Measurements from ENCODE around the gene CCSER1.

DNA sequence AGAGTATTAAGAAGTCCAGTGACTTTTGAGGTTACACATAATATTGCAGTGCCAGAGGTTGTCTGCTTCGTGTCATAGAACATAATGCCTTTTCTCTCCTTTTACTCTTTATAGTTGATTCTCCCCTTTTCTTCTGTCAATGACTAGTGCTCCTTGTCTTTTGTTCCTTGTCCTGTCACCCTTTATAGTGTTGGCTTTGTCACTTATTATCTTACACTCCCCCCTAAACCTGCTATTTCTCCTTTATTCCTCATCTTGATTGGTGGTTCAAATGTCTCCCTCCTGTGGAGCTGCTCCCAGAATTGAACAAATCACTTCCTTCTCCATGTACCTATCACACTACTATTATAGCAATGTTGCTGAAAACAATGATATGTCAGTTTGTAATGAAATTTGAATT, 1320.0 kb downstream of the CCSER1 start:
- TF ChIP-seq, protein P1, sequence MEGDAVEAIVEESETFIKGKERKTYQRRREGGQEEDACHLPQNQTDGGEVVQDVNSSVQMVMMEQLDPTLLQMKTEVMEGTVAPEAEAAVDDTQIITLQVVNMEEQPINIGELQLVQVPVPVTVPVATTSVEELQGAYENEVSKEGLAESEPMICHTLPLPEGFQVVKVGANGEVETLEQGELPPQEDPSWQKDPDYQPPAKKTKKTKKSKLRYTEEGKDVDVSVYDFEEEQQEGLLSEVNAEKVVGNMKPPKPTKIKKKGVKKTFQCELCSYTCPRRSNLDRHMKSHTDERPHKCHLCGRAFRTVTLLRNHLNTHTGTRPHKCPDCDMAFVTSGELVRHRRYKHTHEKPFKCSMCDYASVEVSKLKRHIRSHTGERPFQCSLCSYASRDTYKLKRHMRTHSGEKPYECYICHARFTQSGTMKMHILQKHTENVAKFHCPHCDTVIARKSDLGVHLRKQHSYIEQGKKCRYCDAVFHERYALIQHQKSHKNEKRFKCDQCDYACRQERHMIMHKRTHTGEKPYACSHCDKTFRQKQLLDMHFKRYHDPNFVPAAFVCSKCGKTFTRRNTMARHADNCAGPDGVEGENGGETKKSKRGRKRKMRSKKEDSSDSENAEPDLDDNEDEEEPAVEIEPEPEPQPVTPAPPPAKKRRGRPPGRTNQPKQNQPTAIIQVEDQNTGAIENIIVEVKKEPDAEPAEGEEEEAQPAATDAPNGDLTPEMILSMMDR (IDR thresholded peaks at IDR 0.05), result no peak
- no peak for TF ChIP-seq POLR2A (IDR thresholded peaks at IDR 0.05)
